Liver (tissue), 3 donors: ENCODE results near the gene MTOR.

Source experiments
- EGR1 ChIP-seq, 2 donors: IDR thresholded peaks; 2 replicates each; pipeline ENCODE4 v1.6.1; 2016 to 2018; ENCODE audit warnings: antibody characterized with exemption in 2 of 2, low read depth in 2 of 2
- JUND ChIP-seq, 2 donors: IDR thresholded peaks; 2 replicates each; pipeline ENCODE4 v1.6.1; 2016; ENCODE audit warnings: antibody characterized with exemption in 2 of 2
- RAD21 ChIP-seq, 2 donors: IDR thresholded peaks; 2 replicates each; pipeline ENCODE4 v1.6.1; 2016; ENCODE audit warnings: antibody characterized with exemption in 2 of 2, mild to moderate bottlenecking in 2 of 2
- RXRA ChIP-seq, 2 donors: IDR thresholded peaks; 2 replicates each; pipeline ENCODE4 v1.6.1; 2017 to 2018; ENCODE audit warnings: antibody characterized with exemption in 2 of 2, mild to moderate bottlenecking in 1 of 2
- SP1 ChIP-seq: IDR thresholded peaks from 2 replicates; pipeline ENCODE4 v1.6.1; 2018; ENCODE audit warnings: antibody characterized with exemption, mild to moderate bottlenecking
- TAF1 ChIP-seq: conservative IDR thresholded peaks from 2 replicates; pipeline ENCODE4 v1.6.1; 2016; ENCODE audit warnings: antibody characterized with exemption, mild to moderate bottlenecking
- TF ChIP-seq, protein P1 (sequence below): IDR thresholded peaks from 2 replicates; pipeline ENCODE4 v1.6.1; 2016; ENCODE audit warnings: antibody characterized with exemption
- TF ChIP-seq, protein P2 (sequence below): fragments of 150-350 bp; IDR thresholded peaks from 2 replicates; pipeline ENCODE4 v1.5.1; 2017; ENCODE audit warnings: improper control_type of control experiment, low read depth, low read length; ENCODE audit not compliant: missing input control
- TF ChIP-seq, protein P3 (sequence below): IDR thresholded peaks from 2 replicates; pipeline ENCODE4 v1.6.1; 2016; ENCODE audit warnings: antibody characterized with exemption
- TF ChIP-seq, protein P4 (sequence below): IDR thresholded peaks from 2 replicates; pipeline ENCODE4 v1.6.1; 2016; ENCODE audit warnings: antibody characterized with exemption
- TF ChIP-seq, protein P5 (sequence below): IDR thresholded peaks from 2 replicates; pipeline ENCODE4 v1.6.1; 2016; ENCODE audit warnings: antibody characterized with exemption, mild to moderate bottlenecking
- donor health status: healthy.
- donor health status: healthy.

DNA sequence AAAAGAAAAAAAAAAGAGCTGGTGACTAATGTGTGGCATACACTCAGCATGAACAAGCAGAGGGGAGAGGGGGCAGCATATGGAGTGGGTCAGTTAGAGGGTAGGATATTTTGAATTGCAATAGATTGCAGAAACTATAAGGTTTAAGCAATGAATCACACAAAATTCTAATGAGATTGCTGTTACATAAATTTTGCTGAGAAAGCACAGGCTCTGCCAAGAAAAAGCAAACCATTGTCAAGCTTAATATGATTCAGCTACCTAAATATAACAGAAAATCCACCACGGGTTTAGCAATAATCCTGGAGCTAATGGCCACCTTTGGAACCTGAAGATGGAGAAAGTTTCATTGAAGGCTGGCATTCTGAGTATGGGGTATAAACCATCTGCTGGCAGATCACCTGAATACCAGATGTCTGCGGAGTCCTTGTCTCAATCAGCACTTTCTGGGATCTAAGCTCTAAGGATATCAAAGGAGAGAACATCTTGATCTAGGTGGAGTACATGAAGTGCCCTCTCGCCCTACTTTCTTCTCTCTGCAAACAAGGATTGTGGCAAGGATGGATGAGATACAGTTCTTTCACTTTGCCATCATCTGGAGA is 103.5 kb downstream of the MTOR start:
- TF ChIP-seq, protein P1, sequence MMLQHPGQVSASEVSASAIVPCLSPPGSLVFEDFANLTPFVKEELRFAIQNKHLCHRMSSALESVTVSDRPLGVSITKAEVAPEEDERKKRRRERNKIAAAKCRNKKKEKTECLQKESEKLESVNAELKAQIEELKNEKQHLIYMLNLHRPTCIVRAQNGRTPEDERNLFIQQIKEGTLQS, result no peak
- TF ChIP-seq, protein P2, sequence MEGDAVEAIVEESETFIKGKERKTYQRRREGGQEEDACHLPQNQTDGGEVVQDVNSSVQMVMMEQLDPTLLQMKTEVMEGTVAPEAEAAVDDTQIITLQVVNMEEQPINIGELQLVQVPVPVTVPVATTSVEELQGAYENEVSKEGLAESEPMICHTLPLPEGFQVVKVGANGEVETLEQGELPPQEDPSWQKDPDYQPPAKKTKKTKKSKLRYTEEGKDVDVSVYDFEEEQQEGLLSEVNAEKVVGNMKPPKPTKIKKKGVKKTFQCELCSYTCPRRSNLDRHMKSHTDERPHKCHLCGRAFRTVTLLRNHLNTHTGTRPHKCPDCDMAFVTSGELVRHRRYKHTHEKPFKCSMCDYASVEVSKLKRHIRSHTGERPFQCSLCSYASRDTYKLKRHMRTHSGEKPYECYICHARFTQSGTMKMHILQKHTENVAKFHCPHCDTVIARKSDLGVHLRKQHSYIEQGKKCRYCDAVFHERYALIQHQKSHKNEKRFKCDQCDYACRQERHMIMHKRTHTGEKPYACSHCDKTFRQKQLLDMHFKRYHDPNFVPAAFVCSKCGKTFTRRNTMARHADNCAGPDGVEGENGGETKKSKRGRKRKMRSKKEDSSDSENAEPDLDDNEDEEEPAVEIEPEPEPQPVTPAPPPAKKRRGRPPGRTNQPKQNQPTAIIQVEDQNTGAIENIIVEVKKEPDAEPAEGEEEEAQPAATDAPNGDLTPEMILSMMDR, result no peak
- TF ChIP-seq, protein P3, sequence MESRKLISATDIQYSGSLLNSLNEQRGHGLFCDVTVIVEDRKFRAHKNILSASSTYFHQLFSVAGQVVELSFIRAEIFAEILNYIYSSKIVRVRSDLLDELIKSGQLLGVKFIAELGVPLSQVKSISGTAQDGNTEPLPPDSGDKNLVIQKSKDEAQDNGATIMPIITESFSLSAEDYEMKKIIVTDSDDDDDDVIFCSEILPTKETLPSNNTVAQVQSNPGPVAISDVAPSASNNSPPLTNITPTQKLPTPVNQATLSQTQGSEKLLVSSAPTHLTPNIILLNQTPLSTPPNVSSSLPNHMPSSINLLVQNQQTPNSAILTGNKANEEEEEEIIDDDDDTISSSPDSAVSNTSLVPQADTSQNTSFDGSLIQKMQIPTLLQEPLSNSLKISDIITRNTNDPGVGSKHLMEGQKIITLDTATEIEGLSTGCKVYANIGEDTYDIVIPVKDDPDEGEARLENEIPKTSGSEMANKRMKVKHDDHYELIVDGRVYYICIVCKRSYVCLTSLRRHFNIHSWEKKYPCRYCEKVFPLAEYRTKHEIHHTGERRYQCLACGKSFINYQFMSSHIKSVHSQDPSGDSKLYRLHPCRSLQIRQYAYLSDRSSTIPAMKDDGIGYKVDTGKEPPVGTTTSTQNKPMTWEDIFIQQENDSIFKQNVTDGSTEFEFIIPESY, result no peak
- TF ChIP-seq, protein P4, sequence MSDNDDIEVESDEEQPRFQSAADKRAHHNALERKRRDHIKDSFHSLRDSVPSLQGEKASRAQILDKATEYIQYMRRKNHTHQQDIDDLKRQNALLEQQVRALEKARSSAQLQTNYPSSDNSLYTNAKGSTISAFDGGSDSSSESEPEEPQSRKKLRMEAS, result no peak
- no peak for TF ChIP-seq SP1
- no peak for TF ChIP-seq RAD21 (IDR thresholded peaks at IDR 0.05)
- TF ChIP-seq TAF1, result no peak
- TF ChIP-seq EGR1 (IDR thresholded peaks at IDR 0.05; ENCODE audit: low read depth in 2 of 2), result no peak
- TF ChIP-seq, protein P5, sequence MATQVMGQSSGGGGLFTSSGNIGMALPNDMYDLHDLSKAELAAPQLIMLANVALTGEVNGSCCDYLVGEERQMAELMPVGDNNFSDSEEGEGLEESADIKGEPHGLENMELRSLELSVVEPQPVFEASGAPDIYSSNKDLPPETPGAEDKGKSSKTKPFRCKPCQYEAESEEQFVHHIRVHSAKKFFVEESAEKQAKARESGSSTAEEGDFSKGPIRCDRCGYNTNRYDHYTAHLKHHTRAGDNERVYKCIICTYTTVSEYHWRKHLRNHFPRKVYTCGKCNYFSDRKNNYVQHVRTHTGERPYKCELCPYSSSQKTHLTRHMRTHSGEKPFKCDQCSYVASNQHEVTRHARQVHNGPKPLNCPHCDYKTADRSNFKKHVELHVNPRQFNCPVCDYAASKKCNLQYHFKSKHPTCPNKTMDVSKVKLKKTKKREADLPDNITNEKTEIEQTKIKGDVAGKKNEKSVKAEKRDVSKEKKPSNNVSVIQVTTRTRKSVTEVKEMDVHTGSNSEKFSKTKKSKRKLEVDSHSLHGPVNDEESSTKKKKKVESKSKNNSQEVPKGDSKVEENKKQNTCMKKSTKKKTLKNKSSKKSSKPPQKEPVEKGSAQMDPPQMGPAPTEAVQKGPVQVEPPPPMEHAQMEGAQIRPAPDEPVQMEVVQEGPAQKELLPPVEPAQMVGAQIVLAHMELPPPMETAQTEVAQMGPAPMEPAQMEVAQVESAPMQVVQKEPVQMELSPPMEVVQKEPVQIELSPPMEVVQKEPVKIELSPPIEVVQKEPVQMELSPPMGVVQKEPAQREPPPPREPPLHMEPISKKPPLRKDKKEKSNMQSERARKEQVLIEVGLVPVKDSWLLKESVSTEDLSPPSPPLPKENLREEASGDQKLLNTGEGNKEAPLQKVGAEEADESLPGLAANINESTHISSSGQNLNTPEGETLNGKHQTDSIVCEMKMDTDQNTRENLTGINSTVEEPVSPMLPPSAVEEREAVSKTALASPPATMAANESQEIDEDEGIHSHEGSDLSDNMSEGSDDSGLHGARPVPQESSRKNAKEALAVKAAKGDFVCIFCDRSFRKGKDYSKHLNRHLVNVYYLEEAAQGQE, result no peak
- no peak for TF ChIP-seq RXRA (IDR thresholded peaks at IDR 0.05)
- TF ChIP-seq JUND (IDR thresholded peaks at IDR 0.05), result no peak
